PC-3 (cell line): ENCODE results near the gene AFDN.

ENCODE experiments used
- EZH2 ChIP-seq: fragments of 300-600 bp; sonication (generic); IDR thresholded peaks from one replicate; pipeline ENCODE4 v1.6.1; 2017; ENCODE audit warnings: antibody characterized with exemption, mild to moderate bottlenecking, low read length; ENCODE audit not compliant: unreplicated experiment
- EZH2phosphoT487 ChIP-seq: fragments of 300-600 bp; sonication (generic); IDR thresholded peaks from 2 replicates; pipeline ENCODE4 v1.6.1; 2018; ENCODE audit warnings: mild to moderate bottlenecking, antibody characterized with exemption, low read length, borderline replicate concordance
- TF ChIP-seq, protein P1 (sequence below): fragments of 300-600 bp; sonication (generic); conservative IDR thresholded peaks from 2 replicates; pipeline ENCODE4 v1.5.1; 2017; ENCODE audit warnings: antibody characterized with exemption, low read depth, mild to moderate bottlenecking, low read length

DNA sequence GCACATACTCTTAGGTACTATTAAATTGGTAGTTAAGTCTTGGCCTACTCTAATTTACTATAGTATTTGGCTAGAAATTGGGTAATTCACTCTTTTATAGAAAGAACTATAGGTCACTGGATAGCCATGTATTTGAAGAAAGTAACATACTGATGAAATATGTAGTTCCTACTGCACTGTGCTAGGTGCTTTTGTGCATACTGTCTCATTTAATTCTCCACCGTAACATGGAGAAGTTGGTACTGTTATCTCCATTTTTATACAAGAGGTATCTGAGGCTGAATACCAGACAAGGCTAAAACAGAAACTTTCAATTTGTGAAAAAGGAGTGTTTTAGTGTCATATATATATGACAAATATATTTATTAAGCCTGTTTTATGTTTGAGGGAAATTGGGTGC lies 29.8 kb downstream of the AFDN start:
- TF ChIP-seq, protein P1, sequence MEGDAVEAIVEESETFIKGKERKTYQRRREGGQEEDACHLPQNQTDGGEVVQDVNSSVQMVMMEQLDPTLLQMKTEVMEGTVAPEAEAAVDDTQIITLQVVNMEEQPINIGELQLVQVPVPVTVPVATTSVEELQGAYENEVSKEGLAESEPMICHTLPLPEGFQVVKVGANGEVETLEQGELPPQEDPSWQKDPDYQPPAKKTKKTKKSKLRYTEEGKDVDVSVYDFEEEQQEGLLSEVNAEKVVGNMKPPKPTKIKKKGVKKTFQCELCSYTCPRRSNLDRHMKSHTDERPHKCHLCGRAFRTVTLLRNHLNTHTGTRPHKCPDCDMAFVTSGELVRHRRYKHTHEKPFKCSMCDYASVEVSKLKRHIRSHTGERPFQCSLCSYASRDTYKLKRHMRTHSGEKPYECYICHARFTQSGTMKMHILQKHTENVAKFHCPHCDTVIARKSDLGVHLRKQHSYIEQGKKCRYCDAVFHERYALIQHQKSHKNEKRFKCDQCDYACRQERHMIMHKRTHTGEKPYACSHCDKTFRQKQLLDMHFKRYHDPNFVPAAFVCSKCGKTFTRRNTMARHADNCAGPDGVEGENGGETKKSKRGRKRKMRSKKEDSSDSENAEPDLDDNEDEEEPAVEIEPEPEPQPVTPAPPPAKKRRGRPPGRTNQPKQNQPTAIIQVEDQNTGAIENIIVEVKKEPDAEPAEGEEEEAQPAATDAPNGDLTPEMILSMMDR: no peak
- TF ChIP-seq EZH2 (no peak), EZH2phosphoT487 (no peak)
